Transverse colon (tissue), 4 donors: ENCODE results near the gene TRABD.

Experiments
- EP300 ChIP-seq: sonication (generic); formaldehyde crosslinking; IDR thresholded peaks from one replicate; pipeline ENCODE4 v1.6.1; 2017; ENCODE audit warnings: antibody characterized with exemption, low read depth
- POLR2A ChIP-seq: fragments of 450-650 bp; IDR thresholded peaks from one replicate; pipeline ENCODE4 v1.6.1; 2016; ENCODE audit warnings: antibody characterized with exemption, mild to moderate bottlenecking, moderate library complexity
- POLR2AphosphoS5 ChIP-seq, 3 donors: sonication (generic); formaldehyde crosslinking; IDR thresholded peaks; one replicate each; pipeline ENCODE4 v1.6.1; 2016; ENCODE audit warnings: antibody characterized with exemption in 3 of 3
- TF ChIP-seq, protein P1 (sequence below), 5 experiments: fragments of 200-600 bp in 3 of 5; fragments of 450-650 bp in 2 of 5; sonication (generic) in 3 of 5; IDR thresholded peaks; 1 replicate in 2 of 5; 2 replicates in 3 of 5; pipeline ENCODE4 v1.5.1; 2016 to 2017; ENCODE audit warnings: antibody characterized with exemption in 5 of 5, inconsistent platforms in 3 of 5, mild to moderate bottlenecking in 2 of 5, moderate library complexity in 1 of 5

DNA sequence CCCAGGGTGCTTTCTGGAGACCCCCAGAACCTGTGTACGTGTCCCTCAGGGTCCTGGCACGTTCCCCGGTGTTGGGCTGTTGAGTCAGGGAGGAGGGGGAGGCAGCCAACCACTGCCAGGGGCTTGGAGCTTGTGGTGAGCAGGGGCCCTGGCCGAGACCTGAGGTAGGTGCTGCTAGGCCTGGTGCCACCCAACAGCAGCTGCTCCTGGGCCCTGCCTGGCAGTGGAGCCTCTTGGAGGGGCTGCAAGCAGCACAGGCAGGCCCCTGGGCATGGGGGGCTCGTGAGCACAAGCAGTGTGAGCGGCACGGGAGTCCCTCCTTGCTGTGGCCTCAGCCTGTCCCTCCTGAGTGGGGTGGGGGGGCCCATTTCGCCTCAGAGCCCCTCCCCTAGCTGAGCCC is 7.9 kb downstream of the TRABD start:
- TF ChIP-seq EP300 (no peak), POLR2AphosphoS5 (IDR thresholded peaks at IDR 0.05) (no peak), POLR2A (no peak)
- TF ChIP-seq, protein P1, sequence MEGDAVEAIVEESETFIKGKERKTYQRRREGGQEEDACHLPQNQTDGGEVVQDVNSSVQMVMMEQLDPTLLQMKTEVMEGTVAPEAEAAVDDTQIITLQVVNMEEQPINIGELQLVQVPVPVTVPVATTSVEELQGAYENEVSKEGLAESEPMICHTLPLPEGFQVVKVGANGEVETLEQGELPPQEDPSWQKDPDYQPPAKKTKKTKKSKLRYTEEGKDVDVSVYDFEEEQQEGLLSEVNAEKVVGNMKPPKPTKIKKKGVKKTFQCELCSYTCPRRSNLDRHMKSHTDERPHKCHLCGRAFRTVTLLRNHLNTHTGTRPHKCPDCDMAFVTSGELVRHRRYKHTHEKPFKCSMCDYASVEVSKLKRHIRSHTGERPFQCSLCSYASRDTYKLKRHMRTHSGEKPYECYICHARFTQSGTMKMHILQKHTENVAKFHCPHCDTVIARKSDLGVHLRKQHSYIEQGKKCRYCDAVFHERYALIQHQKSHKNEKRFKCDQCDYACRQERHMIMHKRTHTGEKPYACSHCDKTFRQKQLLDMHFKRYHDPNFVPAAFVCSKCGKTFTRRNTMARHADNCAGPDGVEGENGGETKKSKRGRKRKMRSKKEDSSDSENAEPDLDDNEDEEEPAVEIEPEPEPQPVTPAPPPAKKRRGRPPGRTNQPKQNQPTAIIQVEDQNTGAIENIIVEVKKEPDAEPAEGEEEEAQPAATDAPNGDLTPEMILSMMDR (IDR thresholded peaks at IDR 0.05): no peak
